ENCODE data around the gene SLC12A7. TPM values are rescaled to one million over a fixed set of nuclear protein-coding genes. Genes with fewer than 3 reads are reported as not detected.

The SLC12A7 gene
- total RNA-seq, 1 experiment from 2014 or later, result 6.3 TPM

DNA sequence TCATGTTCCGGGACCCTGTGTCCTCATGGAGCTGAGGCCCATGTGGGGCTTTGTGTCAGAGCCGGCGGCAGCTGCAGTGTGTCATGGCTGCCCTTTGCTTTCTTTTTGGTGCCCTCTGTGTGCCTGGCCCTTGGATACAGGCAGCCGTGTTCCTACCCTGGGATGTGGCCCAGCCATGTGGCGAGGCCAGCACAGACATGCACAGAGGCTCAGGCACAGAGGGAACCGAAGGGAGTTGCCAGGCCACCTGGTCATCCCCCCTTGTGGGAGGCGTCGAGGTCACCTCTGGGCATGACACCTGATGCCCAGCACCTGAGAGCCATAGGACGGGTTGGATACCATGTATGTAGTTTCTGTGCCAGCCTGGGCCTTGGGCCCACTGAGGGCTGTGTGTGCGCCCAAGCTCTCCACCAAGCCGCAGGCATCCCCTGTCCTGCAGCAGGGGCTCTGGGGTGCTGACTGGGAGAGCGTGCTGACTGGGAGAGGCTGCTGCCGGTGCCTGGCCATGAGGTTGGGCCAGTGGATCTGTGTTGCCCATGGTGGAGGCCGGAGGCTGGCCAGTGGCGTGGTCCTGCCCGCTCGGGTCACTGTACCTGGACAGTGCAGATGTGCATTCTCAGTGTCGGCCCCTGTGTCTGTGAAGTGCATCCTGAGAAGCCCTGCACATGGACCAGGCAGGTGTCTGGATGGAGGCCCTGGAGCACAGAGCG, 98.5 kb downstream of the SLC12A7 start:
- no TSS peak for BruUV-seq (replicated peaks)
- no peaks in the 10 kb centered on the region for H3K9me3 Mint-ChIP-seq (ENCODE audit: unreplicated experiment)
- DNase-seq (ENCODE audit: unreplicated experiment), result no peak
- ChIA-PET CTCF (interaction anchor here (1.4 kb wide), 1 partner anchor 90 kb away, joined by 4 read pairs; no protein-coding TSS in a partner anchor), POLR2A (no interaction called here)
- TF ChIP-seq, protein P1, sequence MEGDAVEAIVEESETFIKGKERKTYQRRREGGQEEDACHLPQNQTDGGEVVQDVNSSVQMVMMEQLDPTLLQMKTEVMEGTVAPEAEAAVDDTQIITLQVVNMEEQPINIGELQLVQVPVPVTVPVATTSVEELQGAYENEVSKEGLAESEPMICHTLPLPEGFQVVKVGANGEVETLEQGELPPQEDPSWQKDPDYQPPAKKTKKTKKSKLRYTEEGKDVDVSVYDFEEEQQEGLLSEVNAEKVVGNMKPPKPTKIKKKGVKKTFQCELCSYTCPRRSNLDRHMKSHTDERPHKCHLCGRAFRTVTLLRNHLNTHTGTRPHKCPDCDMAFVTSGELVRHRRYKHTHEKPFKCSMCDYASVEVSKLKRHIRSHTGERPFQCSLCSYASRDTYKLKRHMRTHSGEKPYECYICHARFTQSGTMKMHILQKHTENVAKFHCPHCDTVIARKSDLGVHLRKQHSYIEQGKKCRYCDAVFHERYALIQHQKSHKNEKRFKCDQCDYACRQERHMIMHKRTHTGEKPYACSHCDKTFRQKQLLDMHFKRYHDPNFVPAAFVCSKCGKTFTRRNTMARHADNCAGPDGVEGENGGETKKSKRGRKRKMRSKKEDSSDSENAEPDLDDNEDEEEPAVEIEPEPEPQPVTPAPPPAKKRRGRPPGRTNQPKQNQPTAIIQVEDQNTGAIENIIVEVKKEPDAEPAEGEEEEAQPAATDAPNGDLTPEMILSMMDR (IDR thresholded peaks at IDR 0.05; ENCODE audit: unreplicated experiment), result no peak
- peaks cover 31% of the 10 kb centered on the region for H3K27me3 Mint-ChIP-seq (ENCODE audit: insufficient read depth, unreplicated experiment)
- no peak overlapping the region for H3K27ac Mint-ChIP-seq (ENCODE audit: low read depth, unreplicated experiment)
- H3K36me3 Mint-ChIP-seq (ENCODE audit: insufficient read depth, unreplicated experiment), result no peaks in the 10 kb centered on the region
- no peaks in the 10 kb centered on the region for H3K4me1 Mint-ChIP-seq (ENCODE audit: insufficient read depth, unreplicated experiment)
- no peak overlapping the region for H3K4me3 Mint-ChIP-seq (ENCODE audit: unreplicated experiment)
- intact Hi-C loops (cut with micrococcal nuclease), result no loop called here

- Mint-ChIP-seq H3K9me3 (ENCODE audit: unreplicated experiment) (no peaks in the 10 kb centered on the region), H3K27ac (ENCODE audit: low read depth, unreplicated experiment) (no peak overlapping the region), H3K4me3 (ENCODE audit: unreplicated experiment) (no peak overlapping the region), H3K4me1 (ENCODE audit: insufficient read depth, unreplicated experiment) (peaks cover 4% of the 10 kb centered on the region), H3K36me3 (ENCODE audit: insufficient read depth, unreplicated experiment) (no peaks in the 10 kb centered on the region), H3K27me3 (ENCODE audit: insufficient read depth, unreplicated experiment) (peaks cover 37% of the 10 kb centered on the region)
- CTCF ChIA-PET, result no interaction called here
- no peak for DNase-seq (ENCODE audit: unreplicated experiment)
- intact Hi-C loops (cut with micrococcal nuclease), result no loop called here
- no TSS peak for BruUV-seq (replicated peaks)
- TF ChIP-seq, protein P1 (IDR thresholded peaks at IDR 0.05; ENCODE audit: unreplicated experiment), result no peak
- POLR2A ChIA-PET, result no interaction called here
Measured at GRCh38 chr5:1012900-1013237, 99.0 kb downstream of the SLC12A7 start.

DNA sequence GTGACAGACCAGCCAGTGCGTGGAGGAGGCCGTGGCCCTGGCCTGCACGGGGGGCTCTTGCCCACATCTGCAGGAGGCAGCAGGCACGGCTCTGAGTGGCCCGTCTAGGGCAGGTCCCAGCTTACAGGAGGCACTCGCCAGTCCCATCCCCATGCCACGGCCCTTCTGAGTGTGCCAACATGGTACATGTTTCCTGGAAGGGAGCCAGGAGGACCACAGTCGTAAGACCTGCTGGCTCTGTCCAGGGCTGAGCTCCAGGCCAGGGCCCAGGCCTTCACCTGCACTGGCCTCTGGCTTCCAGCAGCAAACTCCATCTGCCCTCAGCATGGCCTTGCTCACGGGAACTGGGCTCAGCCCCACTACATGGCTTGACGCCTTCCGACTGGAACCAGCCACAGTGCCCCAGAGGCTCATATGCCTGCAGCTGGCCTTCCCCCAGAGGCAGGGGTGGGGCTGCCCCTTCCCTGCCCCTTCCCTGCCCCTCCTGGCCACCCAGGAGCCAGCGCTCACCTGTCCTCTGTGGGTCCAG, 99.5 kb downstream of the SLC12A7 start:
- intact Hi-C loops (cut with micrococcal nuclease), result no loop called here
- no peak for DNase-seq (ENCODE audit: unreplicated experiment)
- POLR2A ChIA-PET, result no interaction called here
- no peaks in the 10 kb centered on the region for H3K9me3 Mint-ChIP-seq (ENCODE audit: unreplicated experiment)
- H3K27ac Mint-ChIP-seq (ENCODE audit: low read depth, unreplicated experiment), result no peak overlapping the region
- no TSS peak for BruUV-seq (replicated peaks)
- H3K4me1 Mint-ChIP-seq (ENCODE audit: insufficient read depth, unreplicated experiment), result peaks cover 7% of the 10 kb centered on the region
- CTCF ChIA-PET, result no interaction called here
- no peaks in the 10 kb centered on the region for H3K36me3 Mint-ChIP-seq (ENCODE audit: insufficient read depth, unreplicated experiment)
- no peak overlapping the region for H3K4me3 Mint-ChIP-seq (ENCODE audit: unreplicated experiment)
- TF ChIP-seq, protein P1 (IDR thresholded peaks at IDR 0.05; ENCODE audit: unreplicated experiment), result no peak
- H3K27me3 Mint-ChIP-seq (ENCODE audit: insufficient read depth, unreplicated experiment), result peaks cover 41% of the 10 kb centered on the region

DNA sequence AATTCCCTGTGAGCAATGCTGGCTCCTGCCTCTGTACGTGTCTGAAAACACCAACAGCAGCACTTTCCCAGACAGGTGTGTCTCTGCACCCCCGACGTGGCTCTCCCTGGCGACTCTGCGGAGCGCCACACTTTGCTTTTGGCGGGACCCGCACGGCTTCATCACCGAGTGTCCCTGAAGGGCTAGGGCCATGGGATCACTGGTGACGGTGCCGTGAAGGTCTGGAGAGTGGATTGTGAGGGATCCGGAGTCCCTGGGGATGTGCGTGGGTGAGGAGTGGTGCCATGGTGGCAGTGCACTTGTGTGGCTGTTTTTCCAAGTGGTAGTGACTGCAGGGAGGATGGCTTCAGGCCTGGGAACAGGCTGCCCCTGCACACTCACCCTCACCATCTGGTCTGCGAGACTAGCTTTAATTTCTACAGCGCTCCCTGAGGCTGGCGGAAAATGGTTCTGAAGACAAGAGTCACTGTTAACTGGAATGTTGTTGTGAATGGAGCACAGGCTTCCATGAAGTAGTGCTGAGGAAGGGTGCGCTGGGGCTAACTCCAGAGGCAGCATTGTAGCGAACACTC, 100.0 kb downstream of the SLC12A7 start:
- no peak overlapping the region for H3K4me3 Mint-ChIP-seq (ENCODE audit: unreplicated experiment)
- ChIA-PET POLR2A (no interaction called here), CTCF (interaction anchor here (0.6 kb wide), 1 partner anchor 151 kb away, joined by 3 read pairs; no protein-coding TSS in a partner anchor)
- peaks cover 7% of the 10 kb centered on the region for H3K4me1 Mint-ChIP-seq (ENCODE audit: insufficient read depth, unreplicated experiment)
- DNase-seq (ENCODE audit: unreplicated experiment), result no peak
- H3K27ac Mint-ChIP-seq (ENCODE audit: low read depth, unreplicated experiment), result no peak overlapping the region
- no TSS peak for BruUV-seq (replicated peaks)
- intact Hi-C loops (cut with micrococcal nuclease), result loop anchor here (2.0 kb wide), 1 partner anchor 89 kb away; no protein-coding TSS in a partner anchor
- TF ChIP-seq, protein P1 (IDR thresholded peaks at IDR 0.05; ENCODE audit: unreplicated experiment), result no peak
- H3K9me3 Mint-ChIP-seq (ENCODE audit: unreplicated experiment), result no peaks in the 10 kb centered on the region
- peaks cover 47% of the 10 kb centered on the region for H3K27me3 Mint-ChIP-seq (ENCODE audit: insufficient read depth, unreplicated experiment)
- no peaks in the 10 kb centered on the region for H3K36me3 Mint-ChIP-seq (ENCODE audit: insufficient read depth, unreplicated experiment)

Measured in MCF 10A (cell line).